Endometrial microvascular endothelial cells (primary cell): ENCODE results near the gene SEPTIN12. TPM values are rescaled to one million over a fixed set of nuclear protein-coding genes. Genes with fewer than 3 reads are reported as not detected.

Source experiments
- in situ Hi-C: cut with HindIII; loops from 2 replicates; pipeline ENCODE4 v1.10.0; 2017; ENCODE audit warnings: low sequenced_read_pairs, low pct_unique_long_range_greater_than_20kb; ENCODE audit errors: inconsistent ontology term
- total RNA-seq: library from RNA; depleted of rRNA; stranded (reverse); fragments of >200 nt; gene quantifications from one replicate; pipeline ENCODE4 v1.2.3, GENCODE V29; 2015; ENCODE audit errors: inconsistent ontology term

SEPTIN12 gene
- total RNA-seq, 1 donor from 2014 or later = not detected

- in situ Hi-C loops = no loop called here
These were observed 22.4 kb downstream of the SEPTIN12 start for GRCh38 chr16:4765511-4766474.

- in situ Hi-C loops = no loop called here
These were observed 24.4 kb downstream of the SEPTIN12 start for GRCh38 chr16:4763791-4764190.

- in situ Hi-C loops = no loop called here
These were observed 25.9 kb downstream of the SEPTIN12 start for GRCh38 chr16:4762205-4762604.

- in situ Hi-C loops = no loop called here
These were observed 27.8 kb downstream of the SEPTIN12 start for GRCh38 chr16:4760221-4760910.

- in situ Hi-C loops = no loop called here
These were observed 32.5 kb downstream of the SEPTIN12 start for GRCh38 chr16:4755687-4756086.

- in situ Hi-C loops = no loop called here
These were observed 33.3 kb downstream of the SEPTIN12 start for GRCh38 chr16:4754865-4755264.

GRCh38 chr16:4753227-4753626 is 34.9 kb downstream of the SEPTIN12 start:
- in situ Hi-C loops = no loop called here

GRCh38 chr16:4752351-4753100 is 35.6 kb downstream of the SEPTIN12 start:
- in situ Hi-C loops = no loop called here

- in situ Hi-C loops = no loop called here
These were observed 37.2 kb downstream of the SEPTIN12 start for GRCh38 chr16:4750896-4751295.

- in situ Hi-C loops = no loop called here
These were observed 38.4 kb downstream of the SEPTIN12 start for GRCh38 chr16:4749700-4750257.

GRCh38 chr16:4748682-4749411 is 39.3 kb downstream of the SEPTIN12 start:
- in situ Hi-C loops = no loop called here

- in situ Hi-C loops = no loop called here
These were observed 40.1 kb downstream of the SEPTIN12 start for GRCh38 chr16:4747906-4748681.

- in situ Hi-C loops = no loop called here
These were observed 41.1 kb downstream of the SEPTIN12 start for GRCh38 chr16:4746991-4747574.

GRCh38 chr16:4746215-4746614 is 41.9 kb downstream of the SEPTIN12 start:
- in situ Hi-C loops = no loop called here

- in situ Hi-C loops = no loop called here
These were observed 42.9 kb downstream of the SEPTIN12 start for GRCh38 chr16:4745274-4745569.

GRCh38 chr16:4744555-4745273 is 43.4 kb downstream of the SEPTIN12 start:
- in situ Hi-C loops = no loop called here
